Measurements from ENCODE around the gene RUNX3.
"Not testable (repeated sequence)": the region's sequence is repeated elsewhere in the genome, so short reads cannot be mapped to it uniquely, and the experiment has no call there.

Gene RUNX3

GRCh38 chr1:24914226-24915069 is 15.6 kb downstream of the RUNX3 start:
- no peak for DNase-seq (ENCODE audit: low read depth, low spot score)

- no peak for DNase-seq (ENCODE audit: low read depth, low spot score)
Observed at GRCh38 chr1:24913616-24914225, 16.4 kb downstream of the RUNX3 start.

- DNase-seq (ENCODE audit: low read depth, low spot score): no peak
Observed at GRCh38 chr1:24913274-24913604, 16.8 kb downstream of the RUNX3 start.

- no peak for DNase-seq (ENCODE audit: low read depth, low spot score)
Observed at GRCh38 chr1:24912376-24913273, 17.5 kb downstream of the RUNX3 start.

- DNase-seq (ENCODE audit: low read depth, low spot score): no peak
Observed at GRCh38 chr1:24911651-24912155, 18.4 kb downstream of the RUNX3 start.

GRCh38 chr1:24910751-24911650 is 19.1 kb downstream of the RUNX3 start:
- peak; percentile 52 for DNase-seq (ENCODE audit: low read depth, low spot score)

- no peak for DNase-seq (ENCODE audit: low read depth, low spot score)
Observed at GRCh38 chr1:24910210-24910609, 19.9 kb downstream of the RUNX3 start.

- no peak for DNase-seq (ENCODE audit: low read depth, low spot score)
Observed at GRCh38 chr1:24909388-24909898, 20.6 kb downstream of the RUNX3 start.

- DNase-seq (ENCODE audit: low read depth, low spot score): no peak
Observed at GRCh38 chr1:24908591-24909259, 21.4 kb downstream of the RUNX3 start.

GRCh38 chr1:24907587-24908294 is 22.3 kb downstream of the RUNX3 start:
- not testable (repeated sequence) for DNase-seq (ENCODE audit: low read depth, low spot score)

- DNase-seq (ENCODE audit: low read depth, low spot score): no peak
Observed at GRCh38 chr1:24906760-24907490, 23.2 kb downstream of the RUNX3 start.

- no peak for DNase-seq (ENCODE audit: low read depth, low spot score)
Observed at GRCh38 chr1:24905979-24906720, 23.9 kb downstream of the RUNX3 start.

- no peak for DNase-seq (ENCODE audit: low read depth, low spot score)
Observed at GRCh38 chr1:24905355-24905978, 24.6 kb downstream of the RUNX3 start.

GRCh38 chr1:24904731-24905354 is 25.2 kb downstream of the RUNX3 start:
- DNase-seq (ENCODE audit: low read depth, low spot score): no peak

GRCh38 chr1:24903955-24904730 is 25.9 kb downstream of the RUNX3 start:
- no peak for DNase-seq (ENCODE audit: low read depth, low spot score)

- DNase-seq (ENCODE audit: low read depth, low spot score): no peak
Observed at GRCh38 chr1:24903560-24903954, 26.5 kb downstream of the RUNX3 start.

All from activated CD4-positive, CD25-positive, alpha-beta regulatory T cell treated with anti-CD3 and anti-CD28 coated beads, Interleukin-2, amount 50 U/mL, for 16 hours (primary cell).